ENCODE data around the gene SSNA1.

DNA sequence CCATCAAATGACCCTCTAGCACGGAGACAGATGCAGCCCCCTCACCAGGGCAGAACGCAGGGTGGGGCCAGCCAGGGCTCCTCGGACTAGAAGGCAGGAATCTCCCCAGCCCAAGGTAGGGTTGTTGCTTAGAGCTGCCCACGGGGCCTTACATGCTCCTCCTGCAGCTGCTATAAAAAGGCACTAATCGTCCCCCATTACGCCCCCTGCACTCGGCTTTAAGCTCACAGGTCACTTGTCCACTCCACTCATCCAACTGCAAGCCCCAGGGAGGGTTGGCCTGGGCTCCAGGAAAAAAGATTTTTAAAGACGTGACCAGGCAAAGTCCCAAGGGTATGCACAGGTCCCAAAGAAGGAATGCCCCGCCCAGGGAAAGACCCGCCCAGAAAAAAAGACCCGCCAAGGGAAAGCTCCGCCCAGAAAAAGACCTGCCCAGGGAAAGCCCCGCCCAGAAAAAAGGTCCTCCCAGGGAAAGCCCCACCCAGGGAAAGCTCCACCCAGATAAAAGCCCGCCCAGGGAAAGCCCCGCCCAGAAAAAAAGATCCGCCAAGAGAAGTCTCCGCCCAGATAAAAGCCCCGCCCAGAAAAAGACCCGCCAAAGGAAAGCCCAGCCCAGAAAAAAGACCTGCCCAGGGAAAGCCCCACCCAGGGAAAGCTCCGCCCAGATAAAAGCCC is 38.4 kb upstream of the SSNA1 start:
- no peak for TF ChIP-seq EZH2 (IDR thresholded peaks at IDR 0.05; ENCODE audit: borderline replicate concordance, insufficient read depth, low read depth, low read length, poor library complexity, severe bottlenecking)
- TF ChIP-seq, protein P1, sequence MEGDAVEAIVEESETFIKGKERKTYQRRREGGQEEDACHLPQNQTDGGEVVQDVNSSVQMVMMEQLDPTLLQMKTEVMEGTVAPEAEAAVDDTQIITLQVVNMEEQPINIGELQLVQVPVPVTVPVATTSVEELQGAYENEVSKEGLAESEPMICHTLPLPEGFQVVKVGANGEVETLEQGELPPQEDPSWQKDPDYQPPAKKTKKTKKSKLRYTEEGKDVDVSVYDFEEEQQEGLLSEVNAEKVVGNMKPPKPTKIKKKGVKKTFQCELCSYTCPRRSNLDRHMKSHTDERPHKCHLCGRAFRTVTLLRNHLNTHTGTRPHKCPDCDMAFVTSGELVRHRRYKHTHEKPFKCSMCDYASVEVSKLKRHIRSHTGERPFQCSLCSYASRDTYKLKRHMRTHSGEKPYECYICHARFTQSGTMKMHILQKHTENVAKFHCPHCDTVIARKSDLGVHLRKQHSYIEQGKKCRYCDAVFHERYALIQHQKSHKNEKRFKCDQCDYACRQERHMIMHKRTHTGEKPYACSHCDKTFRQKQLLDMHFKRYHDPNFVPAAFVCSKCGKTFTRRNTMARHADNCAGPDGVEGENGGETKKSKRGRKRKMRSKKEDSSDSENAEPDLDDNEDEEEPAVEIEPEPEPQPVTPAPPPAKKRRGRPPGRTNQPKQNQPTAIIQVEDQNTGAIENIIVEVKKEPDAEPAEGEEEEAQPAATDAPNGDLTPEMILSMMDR (IDR thresholded peaks at IDR 0.05), result no peak
